Colonic mucosa (tissue), 4 donors: ENCODE measurements around the gene TMEM164. TPM values are rescaled to one million over a fixed set of nuclear protein-coding genes. Genes with fewer than 3 reads are reported as not detected.

Experiments
- DNase-seq: peaks from one replicate; pipeline ENCODE4 v3.0.0-alpha.2; 2020
- H3K27ac ChIP-seq: fragments of 200-600 bp; one replicate; pipeline ENCODE4 v1.8.0; 2021
- H3K27me3 ChIP-seq: fragments of 200-600 bp; one replicate; pipeline ENCODE4 v1.8.0; 2021
- H3K36me3 ChIP-seq: fragments of 200-600 bp; one replicate; pipeline ENCODE4 v1.8.0; 2021
- H3K4me1 ChIP-seq: fragments of 200-600 bp; one replicate; pipeline ENCODE4 v1.8.0; 2021; ENCODE audit warnings: mild to moderate bottlenecking
- H3K4me3 ChIP-seq: fragments of 200-600 bp; one replicate; pipeline ENCODE4 v1.8.0; 2021
- H3K9ac ChIP-seq, 2 donors: one replicate each; pipeline ENCODE4 v1.7.0; 2013; ENCODE audit warnings: control low read depth in 2 of 2, low read depth in 2 of 2, low read length in 2 of 2
- H3K9me3 ChIP-seq: fragments of 200-600 bp; one replicate; pipeline ENCODE4 v1.8.0; 2021
- intact Hi-C: fragments of 100-400 bp; cut with DNase I; formaldehyde crosslinking; loops from one replicate; pipeline ENCODE4 v1.14.1; 2022
- total RNA-seq, 2 donors: library from RNA; stranded (reverse); fragmentation: NEBNext Ultra II Directional in 1 of 2; extraction: Animal tissue kit (Norgen Biotek cat#: 25700) in 1 of 2; gene quantifications; one replicate each; pipeline ENCODE4 v1.2.1, GENCODE V29; 2021
- TF ChIP-seq, protein P1 (sequence below): fragments of 200-600 bp; IDR thresholded peaks from one replicate; pipeline ENCODE4 v1.8.0; 2022; ENCODE audit warnings: antibody characterized with exemption, mild to moderate bottlenecking
- donor health status: healthy.
- donor health status: DM: no; HTN: no; CAD: no.
- donor health status: DM: no; HTN: no; CAD: no.

Gene TMEM164
- total RNA-seq, 2 donors from 2014 or later, result 57.3 to 73.1 TPM

DNA sequence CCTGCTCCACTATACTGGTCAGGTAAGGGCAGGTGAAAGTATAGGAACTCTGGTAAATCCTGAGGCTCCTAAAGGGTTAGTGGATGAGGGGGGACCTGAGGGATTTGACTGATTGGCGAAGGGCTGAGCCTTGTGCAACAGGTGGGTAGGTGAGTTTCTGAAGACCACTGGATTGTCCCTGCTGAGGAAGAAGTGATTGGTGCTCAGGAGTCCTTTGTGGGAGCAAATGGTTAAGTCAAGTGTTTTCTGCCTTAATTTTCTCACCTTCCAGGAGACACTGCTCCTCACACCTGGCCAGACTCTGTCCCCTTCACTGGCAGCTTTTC lies 158.4 kb downstream of the TMEM164 start:
- no peaks in the 10 kb centered on the region for H3K4me1 ChIP-seq
- H3K27me3 ChIP-seq, result no peaks in the 10 kb centered on the region
- intact Hi-C loops, result loop anchor here (10.0 kb wide), 1 partner anchor 153 kb away; the partner anchor contains the start of gene AMMECR1
- H3K27ac ChIP-seq, result no peak overlapping the region
- no peak overlapping the region for H3K9ac ChIP-seq
- no peak for DNase-seq
- no peaks in the 10 kb centered on the region for H3K9me3 ChIP-seq
- TF ChIP-seq, protein P1, sequence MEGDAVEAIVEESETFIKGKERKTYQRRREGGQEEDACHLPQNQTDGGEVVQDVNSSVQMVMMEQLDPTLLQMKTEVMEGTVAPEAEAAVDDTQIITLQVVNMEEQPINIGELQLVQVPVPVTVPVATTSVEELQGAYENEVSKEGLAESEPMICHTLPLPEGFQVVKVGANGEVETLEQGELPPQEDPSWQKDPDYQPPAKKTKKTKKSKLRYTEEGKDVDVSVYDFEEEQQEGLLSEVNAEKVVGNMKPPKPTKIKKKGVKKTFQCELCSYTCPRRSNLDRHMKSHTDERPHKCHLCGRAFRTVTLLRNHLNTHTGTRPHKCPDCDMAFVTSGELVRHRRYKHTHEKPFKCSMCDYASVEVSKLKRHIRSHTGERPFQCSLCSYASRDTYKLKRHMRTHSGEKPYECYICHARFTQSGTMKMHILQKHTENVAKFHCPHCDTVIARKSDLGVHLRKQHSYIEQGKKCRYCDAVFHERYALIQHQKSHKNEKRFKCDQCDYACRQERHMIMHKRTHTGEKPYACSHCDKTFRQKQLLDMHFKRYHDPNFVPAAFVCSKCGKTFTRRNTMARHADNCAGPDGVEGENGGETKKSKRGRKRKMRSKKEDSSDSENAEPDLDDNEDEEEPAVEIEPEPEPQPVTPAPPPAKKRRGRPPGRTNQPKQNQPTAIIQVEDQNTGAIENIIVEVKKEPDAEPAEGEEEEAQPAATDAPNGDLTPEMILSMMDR, result no peak
- no peaks in the 10 kb centered on the region for H3K36me3 ChIP-seq
- H3K4me3 ChIP-seq, result no peak overlapping the region

DNA sequence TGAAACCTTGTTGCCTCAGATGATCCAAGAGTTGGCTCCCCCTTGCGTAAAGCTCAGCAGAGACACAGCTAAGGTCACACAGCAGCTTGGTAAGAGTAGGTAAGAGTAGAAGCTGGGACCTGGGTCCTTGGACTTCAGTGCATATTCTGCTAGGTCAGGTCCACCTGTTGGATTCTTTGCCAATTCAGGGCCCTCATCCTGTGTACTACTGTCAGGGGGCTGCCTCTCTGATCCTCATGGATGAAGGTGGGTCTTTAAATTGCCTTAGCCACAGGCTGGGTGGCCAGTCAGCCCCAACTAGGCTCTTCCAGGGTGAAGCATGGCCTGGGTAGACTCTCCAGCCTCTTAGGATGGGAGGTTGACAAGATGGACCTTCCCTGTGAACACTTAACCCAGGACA lies 159.2 kb downstream of the TMEM164 start:
- Histone ChIP-seq H3K27me3 (no peaks in the 10 kb centered on the region), H3K4me1 (no peaks in the 10 kb centered on the region), H3K4me3 (no peak overlapping the region), H3K36me3 (no peaks in the 10 kb centered on the region), H3K9ac (no peak overlapping the region), H3K27ac (no peak overlapping the region), H3K9me3 (no peaks in the 10 kb centered on the region)
- DNase-seq, result no peak
- intact Hi-C loops, result loop anchor here (2.0 to 10.0 kb wide), 2 partner anchors 153 to 245 kb away; partner anchors contain the start of gene AMMECR1
- TF ChIP-seq, protein P1, result no peak

DNA sequence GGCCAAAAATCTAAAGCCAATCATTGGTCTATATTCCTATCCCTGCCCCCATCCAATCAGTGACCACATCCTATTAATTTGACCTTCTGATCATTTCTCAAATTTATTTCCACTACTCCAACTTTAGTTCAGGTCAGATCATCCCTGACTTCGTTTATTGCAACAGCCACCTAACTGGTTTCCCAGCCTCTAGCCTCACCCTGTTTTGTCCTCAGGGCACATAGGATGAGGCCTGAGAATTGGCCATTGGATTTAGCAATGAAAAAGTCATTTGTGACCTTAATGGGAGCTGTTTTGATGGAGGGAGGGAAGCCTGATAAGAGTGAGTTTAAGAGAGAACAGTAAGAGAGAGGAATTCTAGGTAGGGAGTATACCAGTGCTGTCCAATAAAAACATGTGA lies 160.0 kb downstream of the TMEM164 start:
- DNase-seq, result no peak
- no peak overlapping the region for H3K4me3 ChIP-seq
- TF ChIP-seq, protein P1, result no peak
- H3K9ac ChIP-seq, result no peak overlapping the region
- no peaks in the 10 kb centered on the region for H3K27me3 ChIP-seq
- H3K27ac ChIP-seq, result no peak overlapping the region
- no peaks in the 10 kb centered on the region for H3K4me1 ChIP-seq
- H3K9me3 ChIP-seq, result no peaks in the 10 kb centered on the region
- H3K36me3 ChIP-seq, result no peaks in the 10 kb centered on the region
- intact Hi-C loops, result loop anchor here (2.0 to 10.0 kb wide), 2 partner anchors 152 to 244 kb away; partner anchors contain the start of gene AMMECR1

DNA sequence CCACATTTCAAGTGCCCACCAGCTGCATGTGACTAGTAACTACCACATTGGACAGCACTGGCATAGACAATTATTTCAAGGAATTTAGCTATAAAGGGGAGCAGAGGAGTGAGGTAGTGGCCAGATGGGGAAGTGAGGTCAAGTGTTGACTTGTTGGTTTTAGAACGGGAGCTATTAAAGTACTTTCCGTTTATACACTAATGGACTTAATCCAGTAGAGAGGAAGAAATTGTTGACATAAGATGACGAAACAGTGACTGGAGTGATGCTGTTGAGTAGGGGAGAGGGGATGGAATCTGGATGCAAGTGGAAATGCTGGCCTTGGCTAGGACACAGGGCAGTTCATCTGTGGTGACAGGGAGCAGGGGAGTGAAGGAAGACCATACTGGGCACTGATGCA lies 160.6 kb downstream of the TMEM164 start:
- no peak for DNase-seq
- Histone ChIP-seq H3K4me3 (no peak overlapping the region), H3K9me3 (no peaks in the 10 kb centered on the region), H3K4me1 (no peaks in the 10 kb centered on the region), H3K27ac (no peak overlapping the region), H3K36me3 (no peaks in the 10 kb centered on the region), H3K9ac (no peak overlapping the region), H3K27me3 (no peaks in the 10 kb centered on the region)
- intact Hi-C loops, result loop anchor here (2.0 to 10.0 kb wide), 2 partner anchors 151 to 243 kb away; partner anchors contain the start of gene AMMECR1
- TF ChIP-seq, protein P1, result no peak

DNA sequence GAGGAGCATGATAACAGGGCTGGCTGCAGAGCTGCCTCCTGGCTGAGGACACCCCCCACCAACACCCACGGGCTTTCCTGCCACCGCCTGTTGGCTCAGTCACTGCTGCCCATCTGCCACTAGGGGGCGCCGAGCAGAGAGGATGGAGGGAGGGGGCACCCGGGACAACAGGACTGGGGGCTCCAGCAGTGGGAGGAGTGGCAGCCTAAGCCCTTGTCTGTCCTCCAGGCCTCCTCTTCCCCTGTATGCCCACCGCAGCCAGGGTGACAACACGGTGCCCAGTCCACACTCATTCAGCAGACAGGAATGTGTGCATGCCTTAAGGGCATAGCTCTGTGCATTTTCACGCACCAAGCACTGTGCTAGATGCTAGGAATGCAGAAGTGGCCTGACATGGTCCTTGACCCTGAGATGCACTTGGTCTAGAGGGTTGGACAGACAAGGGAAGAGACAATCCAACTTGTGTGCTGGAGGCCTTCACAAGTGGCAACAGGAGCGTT lies 165.1 kb downstream of the TMEM164 start:
- no peaks in the 10 kb centered on the region for H3K36me3 ChIP-seq
- no peaks in the 10 kb centered on the region for H3K27me3 ChIP-seq
- intact Hi-C loops, result loop anchor here (10.0 kb wide), 1 partner anchor 147 kb away; the partner anchor contains the start of gene AMMECR1
- DNase-seq, result no peak
- no peak overlapping the region for H3K4me3 ChIP-seq
- H3K9me3 ChIP-seq, result no peaks in the 10 kb centered on the region
- no peak overlapping the region for H3K9ac ChIP-seq
- TF ChIP-seq, protein P1, result peak; percentile 52
- H3K4me1 ChIP-seq, result no peaks in the 10 kb centered on the region
- H3K27ac ChIP-seq, result no peak overlapping the region
